Stimulated activated CD8-positive, alpha-beta memory T cell treated with anti-CD3 and anti-CD28 coated beads, Interleukin-4, amount 100 ng/mL, for 1 hour (primary cell): ENCODE measurements around the gene STAT5A.
"Not testable (repeated sequence)": the region's sequence is repeated elsewhere in the genome, so short reads cannot be mapped to it uniquely, and the experiment has no call there.

Source experiments
- DNase-seq, 2 donors: peaks; one replicate each; pipeline ENCODE4 v3.0.0-alpha.2; 2020; ENCODE audit warnings: low read depth in 2 of 2, low spot score in 1 of 2

STAT5A gene

DNA sequence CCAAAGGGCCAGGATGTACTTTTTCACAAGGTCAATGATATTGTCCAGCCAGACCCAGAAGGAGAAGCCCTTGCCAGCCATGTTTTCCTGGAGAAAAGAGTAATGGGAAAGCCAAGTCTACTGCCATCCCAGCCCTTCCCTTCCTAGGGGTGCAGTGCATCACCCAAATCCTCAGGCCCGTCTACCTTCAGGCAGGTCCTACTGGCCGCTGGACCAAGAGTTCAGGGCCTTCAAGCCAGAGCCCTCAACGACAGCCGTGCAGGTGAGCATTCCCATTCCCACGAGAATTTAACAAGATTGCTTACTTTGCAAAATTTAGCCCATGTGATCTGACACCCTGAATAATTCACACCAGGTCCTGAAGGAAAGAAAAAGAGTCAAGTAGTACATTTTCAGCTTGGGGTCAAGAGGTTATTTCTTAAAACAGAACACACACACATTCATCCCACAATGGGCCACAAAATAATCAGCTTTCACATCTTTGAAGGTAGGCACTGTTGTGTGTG is 35.0 kb downstream of the STAT5A start:
- DNase-seq, result no peak

DNA sequence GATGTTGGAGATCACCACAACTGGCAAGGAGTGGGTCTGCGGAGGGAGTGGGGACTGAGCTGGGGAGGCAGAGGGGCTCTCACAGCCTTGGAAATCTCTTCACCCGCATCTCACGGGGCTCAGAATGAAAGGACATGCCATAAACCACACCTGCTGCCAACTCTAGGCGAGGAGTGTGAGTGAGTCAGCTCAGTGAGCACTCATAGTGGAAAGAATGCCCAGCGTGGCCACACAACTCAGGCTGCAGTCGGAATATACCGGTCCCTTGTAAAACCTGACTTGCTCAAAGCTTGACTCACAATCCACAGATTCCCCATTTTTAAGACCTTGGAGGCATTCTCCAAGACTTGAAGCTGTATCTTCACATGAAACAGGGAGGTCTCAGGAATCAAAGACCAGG is 36.7 kb downstream of the STAT5A start:
- no peak for DNase-seq

DNA sequence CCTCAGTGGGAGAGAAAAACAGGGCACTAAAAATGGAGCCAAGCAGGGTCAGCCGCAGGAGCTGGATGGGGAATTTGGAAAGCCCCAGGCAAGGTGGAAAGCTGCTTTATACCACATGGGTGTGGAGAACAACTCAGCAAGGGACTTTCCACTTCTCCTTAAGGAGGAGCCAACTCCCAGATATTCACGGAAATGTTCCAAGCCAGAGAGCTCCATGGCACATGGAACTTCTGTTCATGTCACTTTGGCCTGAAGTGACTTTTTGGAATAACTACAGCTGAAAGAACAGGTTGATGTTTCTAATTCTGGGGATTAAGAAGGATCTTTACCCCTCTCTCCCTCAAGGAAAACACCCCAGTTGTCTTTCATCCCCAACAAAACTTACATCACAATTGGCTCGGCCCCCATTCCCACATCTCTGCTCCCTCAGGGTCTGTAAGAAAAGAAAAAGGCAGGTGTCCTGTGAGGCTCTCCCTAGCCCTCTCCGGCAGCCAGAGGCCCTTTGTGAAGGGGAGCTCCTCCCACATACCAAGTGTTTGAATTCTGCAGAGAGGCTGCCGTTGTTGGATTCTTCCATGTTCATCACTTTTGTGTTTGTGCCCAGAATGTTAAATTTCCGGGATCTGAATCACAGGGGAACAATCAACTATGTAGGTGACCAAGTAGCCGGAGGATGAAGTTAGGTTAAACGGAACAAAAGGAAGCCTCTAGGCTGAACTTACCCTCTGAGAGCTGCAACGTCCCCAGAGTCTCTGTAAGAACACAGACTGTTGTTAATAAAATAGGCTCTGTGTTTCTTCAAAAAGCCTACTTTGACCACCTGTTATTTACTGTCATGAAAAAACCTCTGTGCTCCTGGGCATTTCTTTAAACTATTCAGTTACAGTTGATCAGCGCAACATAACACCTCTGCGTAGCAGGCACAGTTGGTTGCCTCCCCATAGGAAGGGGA is 41.0 kb downstream of the STAT5A start:
- no peak for DNase-seq

DNA sequence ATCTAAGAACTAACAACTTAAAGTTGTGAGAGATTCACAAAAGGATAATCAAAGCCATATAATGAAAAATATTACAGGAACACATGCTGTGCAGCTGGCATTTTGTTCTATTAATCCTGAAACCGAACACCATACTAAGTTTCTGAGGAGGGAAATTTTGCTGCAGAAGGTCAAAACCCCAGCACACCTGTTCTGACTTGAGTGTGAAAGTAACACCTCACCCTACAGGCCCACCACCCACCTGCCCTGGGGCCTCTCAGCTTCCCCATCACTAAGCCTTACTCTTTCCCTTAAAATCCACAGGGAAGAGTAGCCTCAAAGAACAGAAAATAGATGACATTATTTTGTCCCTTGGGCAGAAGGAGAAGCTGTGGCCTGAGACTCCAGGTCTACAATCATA is 44.8 kb downstream of the STAT5A start:
- no peak for DNase-seq

DNA sequence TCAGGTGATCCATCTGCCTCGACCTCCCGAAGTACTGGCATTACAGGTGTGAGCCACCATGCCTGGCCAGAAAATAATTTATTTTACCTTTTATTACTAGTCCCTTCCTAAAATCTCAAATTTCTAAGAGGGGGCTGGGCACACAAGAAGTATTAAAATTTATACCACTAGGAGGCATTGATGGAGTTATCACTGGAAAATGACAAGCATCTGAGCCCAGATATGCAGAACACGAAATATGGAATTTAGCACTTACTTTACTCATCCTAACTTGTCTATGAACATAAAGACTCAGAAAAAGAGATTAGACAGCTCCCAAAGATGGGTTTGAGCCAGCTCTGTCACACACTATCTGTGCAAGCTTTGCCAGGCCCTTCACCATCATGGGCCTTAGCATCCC is 46.4 kb downstream of the STAT5A start:
- DNase-seq, result no peak

DNA sequence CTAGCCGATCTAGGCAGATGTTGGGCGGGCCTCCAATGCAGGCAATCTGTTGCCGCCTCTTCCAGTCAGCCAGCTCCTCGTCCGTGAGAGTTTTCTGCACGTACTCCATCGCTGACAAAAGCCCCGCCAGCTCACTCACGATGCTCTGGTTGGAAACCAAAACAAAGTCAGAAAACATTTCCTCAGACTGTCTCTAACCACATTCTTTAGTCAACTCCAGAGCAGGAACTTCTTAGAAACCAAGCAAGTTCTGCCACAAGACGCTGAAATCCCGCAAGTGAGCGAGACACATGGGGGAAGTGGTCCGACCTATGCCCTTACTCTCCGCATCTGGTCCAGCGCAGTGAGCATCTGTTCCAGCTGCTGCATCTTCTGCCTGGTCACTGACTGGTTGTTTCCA is 49.1 kb downstream of the STAT5A start:
- peak in 1 of 2 donors; percentile 33 for DNase-seq

DNA sequence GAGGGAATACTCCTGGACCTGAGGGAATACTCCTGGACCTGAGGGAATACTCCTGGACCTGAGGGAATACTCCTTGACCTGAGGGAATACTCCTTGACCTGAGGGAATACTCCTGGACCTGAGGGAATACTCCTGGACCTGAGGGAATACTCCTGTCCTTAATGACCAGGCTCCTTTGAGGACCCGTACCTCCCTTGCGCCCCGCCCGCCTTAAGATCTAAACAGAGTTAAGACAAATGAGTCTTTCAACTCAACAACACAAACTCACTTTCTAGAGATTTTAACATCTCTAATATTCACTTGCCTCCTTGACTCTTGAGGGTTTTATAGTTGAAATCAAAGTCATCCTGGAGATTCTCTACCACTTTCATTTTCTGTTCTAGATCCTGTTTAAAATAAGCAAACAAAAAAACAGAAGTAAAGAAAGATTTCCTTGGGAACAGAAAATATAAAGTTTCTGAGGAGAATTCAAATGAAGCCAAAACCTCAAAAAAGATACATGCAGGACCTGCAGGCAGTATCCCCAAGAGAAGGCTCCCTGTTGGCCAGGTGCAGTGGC is 50.2 kb downstream of the STAT5A start:
- DNase-seq, result no peak

DNA sequence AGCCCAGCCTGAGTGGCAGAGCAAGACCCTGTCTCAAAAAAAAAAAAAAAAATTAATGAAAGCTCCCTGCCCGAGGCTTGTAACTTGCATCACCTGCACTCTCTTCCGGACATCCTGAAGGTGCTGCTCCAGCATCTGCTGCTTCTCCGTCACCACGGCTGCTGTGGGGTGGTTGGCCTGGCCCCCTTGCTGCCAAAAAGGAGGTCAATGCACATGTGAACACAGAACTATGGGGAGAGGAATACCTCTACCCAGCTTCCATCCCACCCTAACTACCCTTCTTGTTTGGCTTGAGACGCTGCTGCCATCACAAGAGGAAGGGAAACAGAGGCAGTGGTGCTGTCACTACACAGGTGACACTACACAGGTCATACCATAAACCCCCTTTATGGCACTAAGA is 50.9 kb downstream of the STAT5A start:
- DNase-seq, result no peak

DNA sequence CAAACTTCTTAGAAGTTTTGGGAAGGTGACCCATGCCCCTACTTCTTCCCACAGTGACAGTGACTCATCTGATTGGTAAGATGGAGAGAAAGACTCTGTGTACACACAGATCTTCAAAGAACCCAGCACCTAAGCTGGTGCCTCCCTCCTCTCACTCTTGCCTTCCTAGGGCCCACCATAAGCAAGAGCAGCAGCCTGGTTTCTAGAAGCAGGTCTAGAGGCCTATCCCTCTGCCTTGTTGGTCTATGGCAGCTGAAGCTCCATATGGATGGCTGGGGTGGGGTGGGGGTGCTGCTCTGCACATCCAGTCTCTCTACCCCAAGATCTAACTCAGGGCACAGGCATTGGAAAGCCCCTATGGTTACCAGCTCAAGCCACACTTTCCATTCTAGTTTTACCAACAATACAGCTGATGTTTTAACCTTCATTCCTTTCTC is 52.4 kb downstream of the STAT5A start:
- DNase-seq, result no peak

DNA sequence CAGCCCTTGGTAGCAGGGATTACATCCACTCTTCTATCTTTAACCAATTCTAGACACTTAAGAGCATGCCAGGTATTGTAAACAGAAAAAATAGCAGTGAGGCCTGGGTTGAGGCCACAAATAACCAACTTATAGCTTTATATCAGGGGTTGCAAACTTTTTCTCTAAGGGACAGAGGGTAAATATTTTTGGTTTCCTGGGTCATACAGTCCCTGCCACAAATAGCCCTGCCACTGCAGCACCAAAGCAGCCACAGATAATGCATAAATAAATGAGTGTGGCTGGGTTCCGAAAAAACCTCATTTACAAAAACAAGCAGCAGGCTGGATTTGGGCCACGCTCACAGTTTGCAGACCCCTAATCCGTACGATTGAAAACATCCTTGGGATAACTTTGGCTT is 53.3 kb downstream of the STAT5A start:
- no peak for DNase-seq

DNA sequence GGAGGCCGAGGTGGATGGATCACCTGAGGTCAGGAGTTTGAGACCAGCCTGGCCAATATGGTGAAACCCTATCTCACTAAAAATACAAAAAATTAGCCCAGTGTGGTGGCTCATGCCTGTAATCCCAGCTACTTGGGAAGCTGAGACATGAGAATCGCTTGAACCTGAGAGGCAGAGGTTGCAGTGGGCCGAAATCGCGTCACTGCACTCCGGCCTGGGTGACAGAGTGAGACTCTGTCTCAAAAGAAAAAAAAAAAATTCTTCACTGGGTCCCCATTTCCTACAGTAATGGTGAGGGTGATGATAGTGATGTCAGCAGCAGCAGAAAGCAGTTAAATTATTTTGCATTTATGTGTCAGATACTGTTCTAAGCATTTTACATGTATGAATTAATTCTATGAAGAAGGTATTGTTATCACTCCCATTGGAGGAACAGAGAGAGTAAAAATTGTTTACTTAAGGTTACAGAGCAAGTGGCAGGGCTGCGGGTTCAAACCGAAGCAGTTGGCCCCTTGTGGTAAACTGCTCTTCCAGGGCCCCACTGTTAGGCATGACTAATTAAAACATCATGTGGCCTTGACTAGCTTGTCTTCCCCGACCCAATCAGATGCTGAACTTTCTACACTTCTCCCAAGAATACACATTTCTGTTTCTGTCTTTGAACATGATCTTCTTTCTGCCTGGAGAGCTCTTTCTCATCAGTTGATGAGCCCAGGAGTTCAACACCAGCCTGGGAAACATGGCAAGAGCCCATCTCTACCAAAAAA is 54.1 kb downstream of the STAT5A start:
- no peak for DNase-seq

DNA sequence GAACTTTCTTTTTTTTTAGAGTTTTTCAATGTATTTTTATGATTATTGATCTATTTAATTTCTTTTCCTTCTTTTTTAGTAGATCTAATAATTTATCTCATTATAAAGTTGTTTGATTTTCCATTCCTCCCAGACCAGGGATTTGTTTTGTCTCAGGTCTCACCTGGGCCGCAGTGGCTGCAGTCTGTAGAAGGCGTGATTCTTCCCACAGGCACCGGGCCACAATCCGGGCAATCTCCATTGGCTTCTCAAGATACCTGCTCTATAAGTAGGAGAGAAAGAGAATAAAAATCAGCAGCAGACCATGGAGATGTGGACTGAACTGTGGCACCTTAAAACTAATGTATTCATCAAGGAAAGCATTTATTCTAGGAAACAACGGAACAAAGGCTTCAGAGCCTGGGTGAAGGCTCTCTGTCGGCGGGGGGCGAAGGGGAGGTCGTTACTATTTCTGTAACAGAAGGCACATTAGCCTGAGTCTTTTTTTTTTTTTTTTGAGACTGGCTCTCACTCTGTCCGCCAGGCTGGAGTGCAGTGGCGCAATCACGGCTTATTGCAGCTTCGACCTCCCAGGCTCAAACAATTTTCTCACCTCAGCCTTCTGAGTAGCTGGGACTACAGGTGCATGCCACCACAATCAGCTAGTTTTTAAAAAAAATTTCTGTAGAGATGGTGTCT is 57.2 kb downstream of the STAT5A start:
- no peak for DNase-seq

DNA sequence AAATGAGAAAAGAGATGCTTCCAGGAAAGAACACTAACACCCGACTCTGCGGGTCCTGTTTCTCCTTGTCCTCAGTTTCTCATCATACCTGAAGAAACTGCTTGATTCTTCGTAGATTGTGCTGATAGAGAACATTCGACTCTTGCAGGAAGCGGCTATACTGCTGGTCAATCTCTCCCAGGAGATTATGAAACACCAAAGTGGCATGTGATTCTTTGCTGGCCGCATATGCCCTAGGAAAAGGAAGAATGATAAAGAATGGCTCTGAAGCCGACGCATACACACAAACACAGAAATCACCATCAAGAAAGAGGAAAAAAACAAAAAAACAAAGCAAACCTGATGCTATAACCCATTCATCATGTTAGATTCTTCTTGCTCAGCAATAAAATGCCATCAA is 58.2 kb downstream of the STAT5A start:
- DNase-seq, result no peak

DNA sequence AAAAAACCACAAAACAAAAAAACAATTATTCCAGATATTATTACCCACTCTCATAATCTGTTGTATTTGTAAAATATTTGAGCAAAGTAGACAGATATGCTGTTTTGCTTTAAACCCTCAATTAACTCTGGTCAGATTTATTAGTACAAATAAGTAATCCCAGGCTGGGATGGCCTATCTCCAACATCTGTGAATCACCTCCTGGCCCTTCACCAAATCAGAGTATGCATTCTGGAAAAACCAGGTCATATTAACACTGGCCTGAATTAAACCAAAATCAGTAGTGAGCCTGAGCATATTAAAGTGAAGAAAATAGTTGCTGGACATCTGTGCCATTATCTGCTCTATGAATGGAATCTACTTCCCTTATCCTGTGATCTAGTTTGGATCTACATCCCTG is 58.9 kb downstream of the STAT5A start:
- no peak for DNase-seq

DNA sequence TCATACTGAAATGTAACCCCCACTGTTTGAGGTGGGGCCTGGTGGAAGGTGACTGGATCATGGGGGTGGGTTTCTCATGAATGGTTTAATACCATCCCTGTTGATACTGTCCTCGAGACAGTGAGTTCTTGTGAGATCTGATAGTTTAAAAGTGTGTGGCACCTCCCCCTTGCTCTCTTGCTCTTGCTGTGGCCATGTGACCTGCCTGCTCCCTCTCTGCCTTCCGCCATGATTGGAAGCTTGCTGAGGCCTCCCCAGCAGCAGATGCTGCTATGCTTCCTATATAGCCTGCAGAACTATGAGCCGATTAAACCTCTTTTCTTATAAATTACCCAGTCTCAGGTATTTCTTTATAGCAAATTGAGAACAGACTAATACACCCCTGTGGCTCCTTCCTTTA is 59.3 kb downstream of the STAT5A start:
- DNase-seq, result no peak

DNA sequence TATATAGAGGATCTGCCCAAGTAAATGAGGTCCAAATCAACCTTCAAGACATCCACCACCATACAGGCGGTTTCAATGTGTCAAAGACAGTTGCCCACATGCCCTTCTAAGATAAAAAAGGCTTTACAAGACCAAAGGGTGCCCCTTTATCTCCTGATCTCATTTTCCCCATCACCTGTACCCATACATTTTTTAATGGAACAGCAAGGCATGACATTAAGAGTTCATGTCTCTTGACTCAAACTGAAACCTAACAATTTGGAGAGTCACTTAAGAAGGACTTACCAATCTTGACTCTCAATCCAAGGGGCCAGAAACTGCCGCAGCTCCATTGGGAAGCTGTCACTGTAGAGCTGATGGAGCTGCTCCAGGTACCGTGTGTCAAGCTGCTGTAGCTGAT is 59.8 kb downstream of the STAT5A start:
- no peak for DNase-seq

DNA sequence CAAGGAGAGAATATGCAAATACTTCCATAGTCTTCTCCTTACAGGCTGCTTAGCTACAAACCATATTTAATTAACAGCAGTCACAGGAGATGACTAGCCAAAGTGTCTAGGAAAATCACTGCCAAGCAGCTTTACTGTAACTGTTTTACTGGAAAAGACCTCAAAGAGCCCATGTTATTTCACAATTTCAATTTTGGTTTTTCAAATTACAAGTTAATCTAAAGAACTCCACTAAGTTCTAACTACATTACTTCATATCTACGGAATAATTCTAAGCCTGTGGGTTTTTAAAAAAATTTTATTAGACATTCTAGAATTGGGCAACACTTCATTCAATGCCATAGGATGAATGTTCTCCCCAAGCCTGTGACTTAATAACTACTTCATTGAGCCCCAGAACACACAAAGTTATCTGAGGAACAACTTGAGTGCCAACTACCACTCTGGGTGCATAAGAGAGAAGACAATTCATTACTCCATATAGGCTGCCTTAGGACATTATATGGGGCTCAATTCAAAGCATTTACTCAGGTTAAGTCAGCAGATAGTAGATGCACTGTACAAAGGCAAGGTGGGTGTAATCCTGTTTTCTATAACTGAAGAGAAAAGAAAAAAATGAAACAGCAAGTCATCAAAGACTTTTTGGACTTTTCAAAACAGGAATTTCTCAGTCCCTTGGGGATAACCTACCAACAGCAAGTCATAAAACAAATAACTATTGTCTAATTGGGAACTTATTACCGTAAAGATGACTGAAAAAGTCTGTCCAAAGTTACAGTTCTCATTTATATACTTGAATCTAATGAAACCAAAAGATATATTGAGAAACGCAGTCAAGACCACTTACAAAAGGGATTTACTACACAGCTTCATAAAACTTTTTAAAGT is 66.9 kb downstream of the STAT5A start:
- DNase-seq, result no peak

DNA sequence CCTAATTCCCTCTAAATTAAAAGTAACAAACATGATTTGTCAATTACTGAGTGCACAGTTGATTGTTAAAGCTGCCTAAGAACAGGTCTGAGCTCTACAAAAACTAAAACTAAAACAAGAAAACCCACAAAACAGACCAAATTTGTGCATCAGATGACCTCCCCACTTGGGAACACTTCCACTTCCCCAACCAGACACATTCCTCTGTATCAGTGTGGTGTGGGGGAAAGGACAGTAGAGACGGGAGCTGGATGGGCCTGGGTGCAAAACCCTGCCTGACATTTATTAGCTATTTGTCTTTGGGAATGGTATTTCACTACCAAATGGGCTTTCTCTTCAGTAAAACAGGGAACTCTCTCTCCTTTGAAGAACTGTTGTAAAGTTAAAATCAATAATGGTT is 70.1 kb downstream of the STAT5A start:
- DNase-seq, result no peak

DNA sequence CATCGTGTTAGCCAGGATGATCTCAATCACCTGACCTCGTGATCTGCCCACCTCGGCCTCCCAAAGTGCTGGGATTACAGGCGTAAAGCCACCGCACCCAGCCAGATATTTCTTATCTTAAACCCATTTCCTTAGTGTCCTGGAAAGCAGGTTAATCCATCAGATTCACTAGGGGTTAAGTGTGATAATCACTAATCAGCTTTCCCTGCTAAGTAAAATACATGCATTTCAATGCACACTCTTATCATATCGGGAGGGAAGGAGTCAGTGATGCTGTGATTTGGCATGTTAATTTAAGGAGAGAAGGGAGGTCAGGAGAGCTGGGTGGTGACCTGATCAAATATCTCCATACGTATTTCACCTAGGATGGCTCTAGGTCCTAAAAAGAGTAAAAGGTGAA is 70.8 kb downstream of the STAT5A start:
- no peak for DNase-seq

DNA sequence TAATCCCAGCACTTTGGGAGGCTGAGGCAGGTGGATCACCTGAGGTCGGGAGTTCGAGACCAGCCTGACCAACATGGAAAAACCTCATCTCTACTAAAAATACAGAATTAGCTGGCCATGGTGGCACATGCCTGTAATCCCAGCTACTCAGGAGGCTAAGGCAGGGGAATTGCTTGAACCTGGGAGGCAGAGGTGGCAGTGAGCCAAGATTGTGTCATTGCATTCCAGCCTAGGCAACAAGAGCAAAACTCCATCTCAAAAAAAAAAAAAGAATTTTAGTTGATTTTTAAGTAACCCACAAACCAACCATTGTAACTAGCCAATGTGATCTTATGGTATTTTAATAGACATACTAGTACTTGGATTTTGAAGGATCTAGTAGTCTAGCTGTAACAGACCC is 72.1 kb downstream of the STAT5A start:
- DNase-seq, result not testable (repeated sequence)
